DMS 273 treated with DMSO at 0.1 percent for 48 hours (cell line): ENCODE measurements around the gene ZFP69.
A peak's percentile ranks its signal among the peaks of the same experiment; 100 is the strongest.

ENCODE experiments used
- DNase-seq: peaks from one replicate; lab custom pipeline; 2025; lab: John Stamatoyannopoulos, UW

Gene ZFP69

DNA sequence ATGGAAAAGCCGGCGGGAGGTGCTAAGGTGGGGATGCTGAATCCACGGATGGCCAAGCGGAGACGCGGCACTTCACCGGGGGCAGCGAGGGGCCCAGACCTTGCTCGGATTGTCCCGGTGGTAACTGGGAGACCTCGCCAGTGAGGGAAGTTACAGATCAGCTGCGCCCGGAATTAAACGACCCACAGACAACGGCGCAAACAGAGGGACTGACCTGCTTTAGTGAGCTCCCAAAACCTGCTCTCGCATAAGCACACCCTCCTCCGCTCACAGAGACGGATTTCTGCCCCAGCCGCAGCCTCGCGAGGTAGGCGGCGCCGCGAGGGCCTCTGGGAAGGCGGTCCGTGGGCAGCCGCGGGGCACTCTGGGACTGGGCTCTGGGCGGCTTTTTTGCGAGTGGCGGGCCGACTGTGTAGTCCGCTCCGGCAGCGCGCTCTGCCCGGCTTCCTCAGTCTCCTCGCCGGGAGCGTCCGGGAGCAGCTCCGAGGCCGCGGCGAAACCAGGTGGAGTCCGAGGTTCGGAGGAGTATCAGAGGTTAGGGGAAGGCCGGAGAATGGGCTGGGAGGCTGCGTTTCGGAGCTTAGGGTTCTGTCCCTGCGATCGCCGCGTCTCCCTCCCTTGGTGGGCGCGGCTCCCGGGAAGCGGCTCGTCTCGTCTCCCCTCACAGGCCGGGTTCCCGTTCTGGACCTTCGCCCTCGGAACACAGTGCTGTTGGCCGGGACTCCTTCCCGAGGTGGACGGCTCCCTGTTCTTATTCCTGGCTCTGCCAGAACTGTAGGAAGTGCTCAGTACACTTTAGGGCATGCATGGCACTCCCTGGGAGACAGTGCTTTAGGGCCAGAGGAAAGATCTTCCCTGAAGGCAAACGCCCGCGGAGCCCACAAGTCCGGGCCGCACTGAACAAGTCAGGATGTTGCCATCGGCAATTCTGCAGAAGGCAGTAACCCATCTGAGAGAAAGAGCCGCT lies 31.6 kb downstream of the ZFP69 start, which contains the start of gene EXO5:
TSS of gene EXO5 (plus strand) at position 393 of the 967 bp plus-strand sequence. CDS start 5,778 bp downstream, outside the sequence.
- peak; percentile 100 for DNase-seq

DNA sequence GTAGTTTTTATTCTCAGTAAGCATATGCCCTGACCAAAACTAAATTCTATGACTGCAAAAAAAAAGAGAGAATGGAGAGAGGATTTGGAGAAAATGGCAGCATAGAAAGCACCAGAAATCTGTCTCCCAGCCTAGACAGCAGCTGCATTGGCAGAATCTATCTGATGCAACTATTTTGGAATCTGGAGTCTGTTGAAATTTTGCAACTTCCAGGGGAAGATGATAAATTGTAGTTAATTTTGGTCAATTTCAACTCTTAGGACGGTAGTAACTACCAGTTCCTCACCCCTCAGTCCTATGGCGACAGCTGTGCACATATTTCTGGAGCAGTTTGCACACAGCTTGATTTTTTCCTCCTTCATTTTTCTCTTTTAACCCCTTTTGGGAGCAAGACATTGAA lies 42.4 kb downstream of the ZFP69 start:
- no peak for DNase-seq

- no peak for DNase-seq
Measured at GRCh38 chr1:40530735-40531380, 53.8 kb downstream of the ZFP69 start.

GRCh38 chr1:40531381-40532061 lies 54.4 kb downstream of the ZFP69 start, which contains the start of gene ZNF684:
ZNF684 (plus strand) TSS chr1:40531637; CDS start chr1:40533167, 1,530 bp downstream.
- DNase-seq = peak; percentile 100

DNA sequence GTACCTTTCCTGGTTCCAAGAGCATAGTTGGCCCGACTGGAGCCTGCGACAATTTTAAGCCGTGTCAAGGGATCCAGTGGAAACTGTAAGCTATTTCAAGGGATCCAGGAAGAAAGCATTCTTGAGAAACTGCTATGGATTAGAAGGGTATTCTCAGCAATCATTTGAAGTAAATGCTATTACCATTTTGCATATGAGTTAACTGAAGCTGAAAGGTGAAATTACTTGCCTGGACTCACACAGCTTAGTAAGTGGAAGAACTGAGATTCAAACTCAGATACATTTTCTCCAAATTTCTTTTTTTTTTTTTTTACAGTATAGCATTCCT lies 54.9 kb downstream of the ZFP69 start:
- no peak for DNase-seq

- peak; percentile 99 for DNase-seq
Measured at GRCh38 chr1:40532844-40533424, 55.8 kb downstream of the ZFP69 start.

- DNase-seq = no peak
Measured at GRCh38 chr1:40534589-40534988, 57.5 kb downstream of the ZFP69 start.

DNA sequence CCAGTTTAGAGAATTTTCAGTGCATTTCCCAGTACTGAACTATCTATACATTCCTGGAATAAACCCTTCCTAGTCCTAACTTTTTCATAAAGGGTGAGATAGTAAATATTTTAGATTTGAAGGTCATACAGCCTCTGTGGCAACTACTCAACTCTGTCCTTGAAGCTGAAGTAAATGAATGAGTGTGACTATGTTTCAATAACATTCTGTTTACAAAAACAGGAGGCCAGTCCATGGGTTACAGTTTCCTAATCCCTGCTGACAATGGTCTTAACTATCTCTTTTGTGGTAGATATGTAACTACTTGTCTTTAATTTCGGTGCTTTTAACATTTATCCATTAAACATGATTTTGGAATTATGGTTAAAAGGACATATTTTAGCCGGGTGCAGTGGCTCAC lies 58.6 kb downstream of the ZFP69 start:
- DNase-seq = no peak

- DNase-seq = no peak
Measured at GRCh38 chr1:40539338-40539737, 62.2 kb downstream of the ZFP69 start.
